Gastroesophageal sphincter (tissue), 3 donors: ENCODE measurements around the gene CLDN5.

Experiments used
- CTCF ChIP-seq, 4 experiments: fragments of 200-600 bp in 2 of 4; fragments of 450-650 bp in 2 of 4; sonication (generic) in 1 of 4; IDR thresholded peaks; one replicate each; pipeline ENCODE4 v1.5.1; 2017 to 2019; ENCODE audit warnings: antibody characterized with exemption in 4 of 4, mild to moderate bottlenecking in 2 of 4, moderate library complexity in 2 of 4
- EP300 ChIP-seq: sonication (generic); formaldehyde crosslinking; IDR thresholded peaks from one replicate; pipeline ENCODE4 v1.6.1; 2017; ENCODE audit warnings: antibody characterized with exemption, mild to moderate bottlenecking
- POLR2A ChIP-seq, 2 donors: fragments of 450-650 bp; IDR thresholded peaks; one replicate each; pipeline ENCODE4 v1.6.1; 2017; ENCODE audit warnings: antibody characterized with exemption in 2 of 2, mild to moderate bottlenecking in 2 of 2, moderate library complexity in 1 of 2
- POLR2AphosphoS5 ChIP-seq: sonication (generic); formaldehyde crosslinking; IDR thresholded peaks from one replicate; pipeline ENCODE4 v1.6.1; 2017; ENCODE audit warnings: antibody characterized with exemption

GRCh38 chr22:19508024-19508776 is 16.0 kb downstream of the CLDN5 start:
- TF ChIP-seq CTCF (IDR thresholded peaks at IDR 0.05) (no peak), POLR2AphosphoS5 (no peak), POLR2A (IDR thresholded peaks at IDR 0.05) (no peak), EP300 (no peak)
